SK-N-SH (cell line): ENCODE measurements around the gene TTC21B. TPM values are rescaled to one million over a fixed set of nuclear protein-coding genes. Genes with fewer than 3 reads are reported as not detected.

Source experiments
- CTCF ChIA-PET: fragments of 300-600, 350-600 bp; formaldehyde crosslinking; extraction: SDS; loops from one replicate; lab custom pipeline; 2021; lab: Yijun Ruan, JAX
- POLR2A ChIA-PET: fragments of 350-600 bp; sonication (Branson Sonifier 250); formaldehyde crosslinking; extraction: SDS; loops from one replicate; lab custom pipeline; 2020; ENCODE audit warnings: antibody characterized with exemption, inconsistent platforms; lab: Yijun Ruan, JAX
- DNase-seq: peaks from one replicate; pipeline ENCODE4 v3.0.0; 2012
- H2AFZ ChIP-seq: fragments of 200-600 bp; sonication (generic); 2 replicates; pipeline ENCODE4 v1.8.1; 2016; ENCODE audit warnings: antibody characterized with exemption, mild to moderate bottlenecking, low read depth
- H3F3A ChIP-seq: fragments of 200-600 bp; sonication (generic); replicated peaks from 2 replicates; pipeline ENCODE3; 2016; ENCODE audit warnings: antibody characterized with exemption, mild to moderate bottlenecking; ENCODE audit not compliant: insufficient read depth
- H3K27ac ChIP-seq, 2 experiments: fragments of 200-500 bp in 1 of 2; fragments of 200-600 bp in 1 of 2; sonication (Bioruptor generic) in 1 of 2; sonication (generic), shearing (Covaris generic) in 1 of 2; 2 replicates each; pipeline versions ENCODE4 v1.5.1 to v1.6.1; 2014 to 2016; ENCODE audit warnings: low read depth in 2 of 2, inconsistent platforms in 1 of 2, low read length in 1 of 2, mild to moderate bottlenecking in 1 of 2, mixed read lengths in 1 of 2
- H3K27me3 ChIP-seq: fragments of 200-600 bp; sonication (generic), shearing (Covaris generic); 2 replicates; pipeline ENCODE4 v1.6.1; 2016; ENCODE audit warnings: mixed run types; ENCODE audit not compliant: insufficient read depth
- H3K36me3 ChIP-seq, 2 experiments: fragments of 200-500 bp in 1 of 2; fragments of 200-600 bp in 1 of 2; sonication (Bioruptor generic) in 1 of 2; sonication (generic) in 1 of 2; replicated peaks in 1 of 2; 2 replicates each; pipeline versions ENCODE3 to v1.5.1; 2014 to 2016; ENCODE audit warnings: low read length in 1 of 2, mild to moderate bottlenecking in 1 of 2; ENCODE audit not compliant: insufficient read depth in 2 of 2, control insufficient read depth in 1 of 2
- H3K4me1 ChIP-seq, 2 experiments: fragments of 200-500 bp in 1 of 2; fragments of 200-600 bp in 1 of 2; sonication (Bioruptor generic) in 1 of 2; sonication (generic), shearing (Covaris generic) in 1 of 2; 2 replicates each; pipeline versions ENCODE4 v1.5.1 to v1.6.1; 2014 to 2016; ENCODE audit warnings: low read depth in 1 of 2, low read length in 1 of 2, mixed run types in 1 of 2; ENCODE audit not compliant: insufficient read depth in 2 of 2, control insufficient read depth in 1 of 2
- H3K4me2 ChIP-seq: fragments of 200-600 bp; sonication (generic), shearing (Covaris generic); 2 replicates; pipeline ENCODE4 v1.6.1; 2017; ENCODE audit warnings: mixed run types
- H3K4me3 ChIP-seq, 2 experiments: fragments of 200-500 bp in 1 of 2; fragments of 200-600 bp in 1 of 2; sonication (Bioruptor generic) in 1 of 2; sonication (generic), shearing (Covaris generic) in 1 of 2; 2 replicates each; pipeline versions ENCODE4 v1.5.1 to v1.8.1; 2014 to 2016; ENCODE audit warnings: low read depth in 2 of 2, inconsistent platforms in 1 of 2, low read length in 1 of 2, mild to moderate bottlenecking in 1 of 2, mixed read lengths in 1 of 2, moderate library complexity in 1 of 2
- H3K79me2 ChIP-seq: fragments of 200-600 bp; sonication (generic); 2 replicates; pipeline ENCODE4 v1.8.1; 2017; ENCODE audit warnings: mild to moderate bottlenecking; ENCODE audit not compliant: insufficient read depth
- H3K9ac ChIP-seq: fragments of 200-600 bp; sonication (generic); 2 replicates; pipeline ENCODE4 v1.6.1; 2017; ENCODE audit warnings: mixed run types
- H3K9me2 ChIP-seq: fragments of 200-600 bp; sonication (generic); 2 replicates; pipeline ENCODE4 v1.6.1; 2017; ENCODE audit warnings: mixed run types
- H3K9me3 ChIP-seq: fragments of 200-600 bp; sonication (generic); 2 replicates; pipeline ENCODE4 v1.6.1; 2017; ENCODE audit warnings: mixed run types, mild to moderate bottlenecking, moderate library complexity
- H4K20me1 ChIP-seq: fragments of 200-600 bp; sonication (generic); 2 replicates; pipeline ENCODE4 v1.6.1; 2017; ENCODE audit warnings: mild to moderate bottlenecking, mixed run types; ENCODE audit not compliant: insufficient read depth
- CHD2 ChIP-seq: fragments of 150-350 bp; IDR thresholded peaks from 2 replicates; pipeline ENCODE4 v1.6.1; 2018; ENCODE audit warnings: low read length; ENCODE audit not compliant: partially characterized antibody
- FOSL2 ChIP-seq: IDR thresholded peaks from 2 replicates; pipeline ENCODE4 v1.4.0; 2012; ENCODE audit warnings: low read depth, mild to moderate bottlenecking, moderate library complexity, borderline replicate concordance
- FOXJ3 ChIP-seq: sonication (generic); formaldehyde crosslinking; IDR thresholded peaks from 2 replicates; pipeline ENCODE4 v1.5.1; 2020; ENCODE audit warnings: mild to moderate bottlenecking, missing genetic modification reagents
- GABPA ChIP-seq: IDR thresholded peaks from 2 replicates; pipeline ENCODE4 v1.4.0; 2012; ENCODE audit warnings: low read depth, mild to moderate bottlenecking
- JUND ChIP-seq: IDR thresholded peaks from 2 replicates; pipeline ENCODE4 v1.4.0; 2012
- NFIC ChIP-seq: IDR thresholded peaks from 2 replicates; pipeline ENCODE4 v1.4.0; 2012; ENCODE audit warnings: borderline replicate concordance
- RAD21 ChIP-seq: IDR thresholded peaks from 2 replicates; pipeline ENCODE4 v1.6.1; 2012; ENCODE audit warnings: mild to moderate bottlenecking, low read length
- RCOR1 ChIP-seq: fragments of 150-350 bp; IDR thresholded peaks from 2 replicates; pipeline ENCODE4 v1.6.1; 2017; ENCODE audit warnings: antibody characterized with exemption, low read length
- RXRA ChIP-seq: IDR thresholded peaks from 2 replicates; pipeline ENCODE4 v1.4.0; 2012; ENCODE audit warnings: low read depth, mild to moderate bottlenecking, borderline replicate concordance
- SMC3 ChIP-seq: IDR thresholded peaks from 2 replicates; pipeline ENCODE4 v1.6.1; 2012; ENCODE audit warnings: low read depth, low read length, improper control_type of control experiment
- TEAD4 ChIP-seq: IDR thresholded peaks from 2 replicates; pipeline ENCODE4 v1.4.0; 2012; ENCODE audit warnings: mild to moderate bottlenecking, borderline replicate concordance; ENCODE audit not compliant: insufficient read depth
- YY1 ChIP-seq: IDR thresholded peaks from 2 replicates; pipeline ENCODE4 v1.4.0; 2012; ENCODE audit warnings: low read depth, mild to moderate bottlenecking
- WGBS: methylation state at CpG from one replicate; pipeline ENCODE4 v1.1.6; 2017; ENCODE audit warnings: low lambda C conversion rate; 5-methylcytosine and 5-hydroxymethylcytosine counted together
- polyA plus RNA-seq, 3 experiments: library from polyadenylated mRNA; depleted of rRNA; stranded (reverse); fragments of >200 nt; gene quantifications; 2 replicates each; pipeline ENCODE4 v1.2.3, GENCODE V29; 2012
- TF ChIP-seq, protein P1 (sequence below): fragments of 200-600 bp; sonication (generic); IDR thresholded peaks from 2 replicates; pipeline ENCODE4 v1.6.1; 2017; ENCODE audit warnings: antibody characterized with exemption, mild to moderate bottlenecking, moderate library complexity
- TF ChIP-seq, protein P2 (sequence below): IDR thresholded peaks from 2 replicates; pipeline ENCODE4; 2012
- TF ChIP-seq, protein P3 (sequence below): fragments of 150-350 bp; IDR thresholded peaks from 2 replicates; pipeline ENCODE4 v1.6.1; 2016; ENCODE audit warnings: mild to moderate bottlenecking, low read depth, low read length

TTC21B gene
- polyA plus RNA-seq, 1 of the 3 experiments (the other 2 are of a cell fraction) = 10.1 TPM

DNA sequence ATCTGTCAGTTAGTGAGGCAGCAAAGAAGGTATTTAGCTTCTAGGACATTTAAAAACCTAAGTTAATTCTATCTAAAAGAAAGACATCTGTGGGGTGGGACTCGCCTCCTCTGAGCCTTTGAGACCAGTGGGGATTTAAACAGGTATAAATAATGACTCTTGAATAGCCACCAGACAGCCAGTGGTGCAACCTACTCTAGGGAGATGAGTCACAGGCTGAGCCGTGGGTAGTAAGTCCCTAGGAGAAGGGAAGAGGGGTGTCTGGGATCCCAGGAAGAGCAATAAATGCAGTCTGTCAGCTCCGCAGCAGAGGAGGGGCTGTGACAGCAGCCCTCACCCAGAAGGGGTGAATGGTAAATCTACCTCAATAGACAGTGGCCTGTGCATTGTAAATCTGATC lies 116.5 kb downstream of the TTC21B start:
- CTCF ChIA-PET = interaction anchor here (0.6 kb wide), 2 partner anchors 10 to 443 kb away, joined by 3 read pairs; no protein-coding TSS in a partner anchor
- Histone ChIP-seq H3K79me2 (no peaks in the 10 kb centered on the region), H3K9me3 (no peaks in the 10 kb centered on the region), H4K20me1 (no peaks in the 10 kb centered on the region), H3K9ac (no peak overlapping the region), H3K27ac (no peak overlapping the region), H3K4me1 (no peaks in the 10 kb centered on the region), H3K4me3 (no peak overlapping the region), H3K27me3 (no peaks in the 10 kb centered on the region), H3F3A (peaks cover 3% of the 10 kb centered on the region), H2AFZ (no peak overlapping the region), H3K36me3 (peaks cover 0 to 2% of the 10 kb centered on the region in 2 experiments), H3K9me2 (no peaks in the 10 kb centered on the region), H3K4me2 (0 out of 2 replicates have a peak overlapping the region, but pooled peaks have one; percentile 8)
- no peak for TF ChIP-seq NFIC
- no peak for TF ChIP-seq RCOR1
- TF ChIP-seq RXRA = no peak
- no peak for TF ChIP-seq CHD2
- TF ChIP-seq, protein P1, sequence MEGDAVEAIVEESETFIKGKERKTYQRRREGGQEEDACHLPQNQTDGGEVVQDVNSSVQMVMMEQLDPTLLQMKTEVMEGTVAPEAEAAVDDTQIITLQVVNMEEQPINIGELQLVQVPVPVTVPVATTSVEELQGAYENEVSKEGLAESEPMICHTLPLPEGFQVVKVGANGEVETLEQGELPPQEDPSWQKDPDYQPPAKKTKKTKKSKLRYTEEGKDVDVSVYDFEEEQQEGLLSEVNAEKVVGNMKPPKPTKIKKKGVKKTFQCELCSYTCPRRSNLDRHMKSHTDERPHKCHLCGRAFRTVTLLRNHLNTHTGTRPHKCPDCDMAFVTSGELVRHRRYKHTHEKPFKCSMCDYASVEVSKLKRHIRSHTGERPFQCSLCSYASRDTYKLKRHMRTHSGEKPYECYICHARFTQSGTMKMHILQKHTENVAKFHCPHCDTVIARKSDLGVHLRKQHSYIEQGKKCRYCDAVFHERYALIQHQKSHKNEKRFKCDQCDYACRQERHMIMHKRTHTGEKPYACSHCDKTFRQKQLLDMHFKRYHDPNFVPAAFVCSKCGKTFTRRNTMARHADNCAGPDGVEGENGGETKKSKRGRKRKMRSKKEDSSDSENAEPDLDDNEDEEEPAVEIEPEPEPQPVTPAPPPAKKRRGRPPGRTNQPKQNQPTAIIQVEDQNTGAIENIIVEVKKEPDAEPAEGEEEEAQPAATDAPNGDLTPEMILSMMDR = no peak
- TF ChIP-seq YY1 = no peak
- TF ChIP-seq SMC3 = no peak
- TF ChIP-seq JUND = peak; percentile 18; the same call in 1 of the 2 replicates
- peak; percentile 52; the same call in 1 of the 2 replicates for TF ChIP-seq FOSL2
- TF ChIP-seq FOXJ3 (CRISPR knock-in tag) = no peak
- TF ChIP-seq, protein P2, sequence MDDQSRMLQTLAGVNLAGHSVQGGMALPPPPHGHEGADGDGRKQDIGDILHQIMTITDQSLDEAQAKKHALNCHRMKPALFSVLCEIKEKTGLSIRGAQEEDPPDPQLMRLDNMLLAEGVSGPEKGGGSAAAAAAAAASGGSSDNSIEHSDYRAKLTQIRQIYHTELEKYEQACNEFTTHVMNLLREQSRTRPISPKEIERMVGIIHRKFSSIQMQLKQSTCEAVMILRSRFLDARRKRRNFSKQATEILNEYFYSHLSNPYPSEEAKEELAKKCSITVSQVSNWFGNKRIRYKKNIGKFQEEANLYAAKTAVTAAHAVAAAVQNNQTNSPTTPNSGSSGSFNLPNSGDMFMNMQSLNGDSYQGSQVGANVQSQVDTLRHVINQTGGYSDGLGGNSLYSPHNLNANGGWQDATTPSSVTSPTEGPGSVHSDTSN = peak; percentile 52
- no peak for TF ChIP-seq RAD21
- POLR2A ChIA-PET = no interaction called here
- WGBS = 35% methylated on average over 3 of the region's 3 CpGs
- no peak for DNase-seq

DNA sequence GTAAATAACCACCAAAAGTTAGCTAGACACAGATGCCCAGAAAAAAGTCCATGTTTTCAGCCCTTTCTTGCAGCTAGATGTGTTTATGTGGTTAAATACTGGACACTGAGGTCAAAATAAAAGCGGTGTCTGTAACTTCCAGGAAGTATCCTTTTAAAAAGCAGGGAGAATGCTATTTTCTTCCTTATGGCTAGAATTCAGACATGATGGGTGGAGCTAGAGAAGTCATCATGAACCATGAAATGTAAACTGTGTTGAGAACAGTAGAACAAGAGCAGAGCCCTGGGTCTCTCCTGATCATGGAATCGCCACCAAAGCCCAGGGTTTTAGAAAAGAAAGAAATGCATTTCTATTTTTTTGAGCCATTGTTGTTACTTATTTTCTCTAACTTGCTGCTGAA lies 118.2 kb downstream of the TTC21B start:
- H3K36me3 ChIP-seq = peaks cover 0 to 2% of the 10 kb centered on the region in 2 experiments
- H3K9me2 ChIP-seq = no peaks in the 10 kb centered on the region
- 82% methylated on average over 2 of the region's 2 CpGs for WGBS
- H3K27me3 ChIP-seq = no peaks in the 10 kb centered on the region
- H3K79me2 ChIP-seq = no peaks in the 10 kb centered on the region
- H3K4me2 ChIP-seq = no peak overlapping the region
- no peak overlapping the region for H3K27ac ChIP-seq
- POLR2A ChIA-PET = no interaction called here
- H4K20me1 ChIP-seq = no peaks in the 10 kb centered on the region
- H3F3A ChIP-seq = peaks cover 3% of the 10 kb centered on the region
- no peaks in the 10 kb centered on the region for H3K4me1 ChIP-seq
- H3K9ac ChIP-seq = no peak overlapping the region
- CTCF ChIA-PET = interaction anchor here (1.3 kb wide), 1 partner anchor 85 kb away, joined by 5 read pairs; no protein-coding TSS in a partner anchor
- DNase-seq = no peak
- no peak overlapping the region for H3K4me3 ChIP-seq
- H3K9me3 ChIP-seq = no peaks in the 10 kb centered on the region
- 0 out of 2 replicates have a peak overlapping the region, but pooled peaks have one; percentile 4 for H2AFZ ChIP-seq
- TF ChIP-seq GABPA (no peak), JUND (no peak), TEAD4 (no peak), RXRA (no peak)
- TF ChIP-seq, protein P3, sequence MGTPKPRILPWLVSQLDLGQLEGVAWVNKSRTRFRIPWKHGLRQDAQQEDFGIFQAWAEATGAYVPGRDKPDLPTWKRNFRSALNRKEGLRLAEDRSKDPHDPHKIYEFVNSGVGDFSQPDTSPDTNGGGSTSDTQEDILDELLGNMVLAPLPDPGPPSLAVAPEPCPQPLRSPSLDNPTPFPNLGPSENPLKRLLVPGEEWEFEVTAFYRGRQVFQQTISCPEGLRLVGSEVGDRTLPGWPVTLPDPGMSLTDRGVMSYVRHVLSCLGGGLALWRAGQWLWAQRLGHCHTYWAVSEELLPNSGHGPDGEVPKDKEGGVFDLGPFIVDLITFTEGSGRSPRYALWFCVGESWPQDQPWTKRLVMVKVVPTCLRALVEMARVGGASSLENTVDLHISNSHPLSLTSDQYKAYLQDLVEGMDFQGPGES = no peak
